Endothelial cell (in vitro differentiated cells): ENCODE measurements around the gene XPO5. TPM values are rescaled to one million over a fixed set of nuclear protein-coding genes. Genes with fewer than 3 reads are reported as not detected.

Source experiments
- DNase-seq: peaks from one replicate; pipeline ENCODE4 v3.0.0; 2021; ENCODE audit warnings: low spot score
- H3K27ac Mint-ChIP-seq: one replicate; pipeline ENCODE4 v1.8.0; 2021; ENCODE audit warnings: mixed read lengths, inconsistent platforms; ENCODE audit not compliant: unreplicated experiment
- H3K27me3 Mint-ChIP-seq: one replicate; pipeline ENCODE4 v1.8.0; 2021; ENCODE audit warnings: mild to moderate bottlenecking, moderate library complexity, mixed read lengths, inconsistent platforms; ENCODE audit not compliant: unreplicated experiment
- H3K36me3 Mint-ChIP-seq: one replicate; pipeline ENCODE4 v1.8.0; 2021; ENCODE audit warnings: mild to moderate bottlenecking, low read depth, mixed read lengths, inconsistent platforms; ENCODE audit not compliant: unreplicated experiment
- H3K4me1 Mint-ChIP-seq: one replicate; pipeline ENCODE4 v1.8.0; 2021; ENCODE audit warnings: mild to moderate bottlenecking, mixed read lengths, inconsistent platforms; ENCODE audit not compliant: unreplicated experiment
- H3K4me3 Mint-ChIP-seq: one replicate; pipeline ENCODE4 v1.8.0; 2021; ENCODE audit warnings: mild to moderate bottlenecking, mixed read lengths, inconsistent platforms; ENCODE audit not compliant: unreplicated experiment
- H3K9me3 Mint-ChIP-seq: one replicate; pipeline ENCODE4 v1.8.0; 2021; ENCODE audit warnings: mixed read lengths, inconsistent platforms; ENCODE audit not compliant: unreplicated experiment
- CTCF ChIP-seq: fragments of 200-600 bp; sonication (generic); IDR thresholded peaks from one replicate; pipeline ENCODE4 v1.5.0; 2021; ENCODE audit warnings: antibody characterized with exemption; ENCODE audit not compliant: unreplicated experiment
- total RNA-seq: library from RNA; stranded (reverse); fragmentation: NEBNext Ultra II Directional; extraction: Animal tissue kit (Norgen Biotek cat#: 25700); gene quantifications from one replicate; pipeline ENCODE4 v1.2.1, GENCODE V29; 2021; ENCODE audit not compliant: unreplicated experiment

The XPO5 gene
- total RNA-seq, 1 donor from 2014 or later, result 37.6 TPM

- no peak overlapping the region for H3K27ac Mint-ChIP-seq
- no peaks in the 10 kb centered on the region for H3K9me3 Mint-ChIP-seq
- no peak for TF ChIP-seq CTCF
- no peak for DNase-seq
- H3K36me3 Mint-ChIP-seq, result peaks cover 9% of the 10 kb centered on the region
- H3K4me3 Mint-ChIP-seq, result no peak overlapping the region
- no peaks in the 10 kb centered on the region for H3K4me1 Mint-ChIP-seq
- H3K27me3 Mint-ChIP-seq, result no peaks in the 10 kb centered on the region
Observed at GRCh38 chr6:43613721-43614395, 38.0 kb upstream of the XPO5 start.

GRCh38 chr6:43610431-43610830, 34.6 kb upstream of the XPO5 start:
- H3K27me3 Mint-ChIP-seq, result no peaks in the 10 kb centered on the region
- H3K4me1 Mint-ChIP-seq, result no peaks in the 10 kb centered on the region
- H3K36me3 Mint-ChIP-seq, result peaks cover 13% of the 10 kb centered on the region
- H3K4me3 Mint-ChIP-seq, result peak overlapping the region; percentile 66
- TF ChIP-seq CTCF, result no peak
- no peaks in the 10 kb centered on the region for H3K9me3 Mint-ChIP-seq
- H3K27ac Mint-ChIP-seq, result no peak overlapping the region
- no peak for DNase-seq

- H3K36me3 Mint-ChIP-seq, result peaks cover 13% of the 10 kb centered on the region
- TF ChIP-seq CTCF, result no peak
- H3K27ac Mint-ChIP-seq, result no peak overlapping the region
- H3K4me1 Mint-ChIP-seq, result no peaks in the 10 kb centered on the region
- H3K4me3 Mint-ChIP-seq, result no peak overlapping the region
- no peaks in the 10 kb centered on the region for H3K9me3 Mint-ChIP-seq
- no peaks in the 10 kb centered on the region for H3K27me3 Mint-ChIP-seq
- no peak for DNase-seq
Observed at GRCh38 chr6:43609402-43609801, 33.6 kb upstream of the XPO5 start.

GRCh38 chr6:43608807-43609206, 33.0 kb upstream of the XPO5 start:
- no peak for DNase-seq
- H3K4me1 Mint-ChIP-seq, result no peaks in the 10 kb centered on the region
- H3K4me3 Mint-ChIP-seq, result no peak overlapping the region
- peaks cover 16% of the 10 kb centered on the region for H3K36me3 Mint-ChIP-seq
- H3K27ac Mint-ChIP-seq, result no peak overlapping the region
- no peaks in the 10 kb centered on the region for H3K27me3 Mint-ChIP-seq
- no peaks in the 10 kb centered on the region for H3K9me3 Mint-ChIP-seq
- TF ChIP-seq CTCF, result no peak

GRCh38 chr6:43608310-43608763, 32.5 kb upstream of the XPO5 start:
- no peaks in the 10 kb centered on the region for H3K9me3 Mint-ChIP-seq

More at GRCh38 chr6:43608310-43608763, 32.5 kb upstream of the XPO5 start:
- peak; percentile 77 for TF ChIP-seq CTCF
- H3K4me1 Mint-ChIP-seq, result no peaks in the 10 kb centered on the region
- no peaks in the 10 kb centered on the region for H3K27me3 Mint-ChIP-seq
- no peak overlapping the region for H3K4me3 Mint-ChIP-seq
- H3K36me3 Mint-ChIP-seq, result peaks cover 12% of the 10 kb centered on the region
- no peak overlapping the region for H3K27ac Mint-ChIP-seq
- peak; percentile 73 for DNase-seq
